Kidney epithelial cell (primary cell): Measurements from ENCODE around the gene GID4. TPM values are rescaled to one million over a fixed set of nuclear protein-coding genes. Genes with fewer than 3 reads are reported as not detected.

ENCODE experiments used
- DNase-seq: peaks from one replicate; pipeline ENCODE4 v3.0.0-alpha.2; 2010; ENCODE audit warnings: low read depth
- H3K27me3 ChIP-seq: 2 replicates; pipeline ENCODE4 v1.6.0; 2011; ENCODE audit warnings: low read length; ENCODE audit not compliant: control insufficient read depth, insufficient read depth
- H3K36me3 ChIP-seq: 2 replicates; pipeline ENCODE4 v1.5.1; 2011; ENCODE audit warnings: low read length; ENCODE audit not compliant: control insufficient read depth, insufficient read depth
- H3K4me3 ChIP-seq: 2 replicates; pipeline ENCODE4 v1.5.1; 2011; ENCODE audit warnings: low read depth, mild to moderate bottlenecking, control low read depth, low read length
- total RNA-seq: library from RNA; depleted of rRNA; stranded (reverse); fragments of >200 nt; gene quantifications from 2 replicates; pipeline ENCODE4 v1.2.3, GENCODE V29; 2015
- TF ChIP-seq, protein P1 (sequence below): IDR thresholded peaks from 2 replicates; pipeline ENCODE4 v1.5.1; 2011; ENCODE audit warnings: mild to moderate bottlenecking, moderate library complexity, low read length, control low read depth, inconsistent platforms; ENCODE audit not compliant: insufficient read depth, poor library complexity, severe bottlenecking

Gene GID4
- total RNA-seq, 1 donor from 2014 or later, result 8.6 TPM

- Histone ChIP-seq H3K4me3 (no peak overlapping the region), H3K27me3 (no peaks in the 10 kb centered on the region), H3K36me3 (peaks cover 3% of the 10 kb centered on the region)
- TF ChIP-seq, protein P1, sequence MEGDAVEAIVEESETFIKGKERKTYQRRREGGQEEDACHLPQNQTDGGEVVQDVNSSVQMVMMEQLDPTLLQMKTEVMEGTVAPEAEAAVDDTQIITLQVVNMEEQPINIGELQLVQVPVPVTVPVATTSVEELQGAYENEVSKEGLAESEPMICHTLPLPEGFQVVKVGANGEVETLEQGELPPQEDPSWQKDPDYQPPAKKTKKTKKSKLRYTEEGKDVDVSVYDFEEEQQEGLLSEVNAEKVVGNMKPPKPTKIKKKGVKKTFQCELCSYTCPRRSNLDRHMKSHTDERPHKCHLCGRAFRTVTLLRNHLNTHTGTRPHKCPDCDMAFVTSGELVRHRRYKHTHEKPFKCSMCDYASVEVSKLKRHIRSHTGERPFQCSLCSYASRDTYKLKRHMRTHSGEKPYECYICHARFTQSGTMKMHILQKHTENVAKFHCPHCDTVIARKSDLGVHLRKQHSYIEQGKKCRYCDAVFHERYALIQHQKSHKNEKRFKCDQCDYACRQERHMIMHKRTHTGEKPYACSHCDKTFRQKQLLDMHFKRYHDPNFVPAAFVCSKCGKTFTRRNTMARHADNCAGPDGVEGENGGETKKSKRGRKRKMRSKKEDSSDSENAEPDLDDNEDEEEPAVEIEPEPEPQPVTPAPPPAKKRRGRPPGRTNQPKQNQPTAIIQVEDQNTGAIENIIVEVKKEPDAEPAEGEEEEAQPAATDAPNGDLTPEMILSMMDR, result no peak
- DNase-seq, result no peak
Measured at GRCh38 chr17:18099516-18099915, 60.3 kb downstream of the GID4 start.

GRCh38 chr17:18100616-18101015 lies 61.4 kb downstream of the GID4 start:
- TF ChIP-seq, protein P1, result no peak
- no peak overlapping the region for H3K4me3 ChIP-seq
- H3K27me3 ChIP-seq, result no peaks in the 10 kb centered on the region
- no peak for DNase-seq
- peaks cover 4% of the 10 kb centered on the region for H3K36me3 ChIP-seq

DNA sequence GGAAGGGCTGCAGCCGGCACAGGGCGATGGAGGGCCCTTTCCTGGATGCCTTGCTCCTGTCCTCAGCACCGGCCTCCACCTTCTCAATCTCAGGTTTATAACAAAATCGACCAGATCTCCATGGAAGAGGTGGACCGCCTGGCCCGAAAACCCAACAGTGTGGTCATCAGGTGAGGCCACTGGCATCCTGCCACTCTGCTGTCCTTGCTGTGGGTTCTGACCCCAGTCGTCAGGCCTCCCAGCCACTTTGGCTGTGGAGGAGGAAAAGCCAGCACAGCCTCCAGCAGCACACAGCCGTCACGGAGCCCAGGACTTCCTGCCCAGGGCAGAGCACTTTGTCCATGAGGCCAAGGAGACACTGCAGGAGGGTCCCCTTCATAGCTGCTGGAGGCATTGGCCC lies 62.6 kb downstream of the GID4 start:
- TF ChIP-seq, protein P1, result no peak
- Histone ChIP-seq H3K27me3 (no peaks in the 10 kb centered on the region), H3K36me3 (peaks cover 4% of the 10 kb centered on the region), H3K4me3 (no peak overlapping the region)
- DNase-seq, result no peak

GRCh38 chr17:18102640-18103039 lies 63.4 kb downstream of the GID4 start:
- no peak overlapping the region for H3K4me3 ChIP-seq
- TF ChIP-seq, protein P1, result no peak
- peaks cover 3% of the 10 kb centered on the region for H3K36me3 ChIP-seq
- no peak for DNase-seq
- H3K27me3 ChIP-seq, result no peaks in the 10 kb centered on the region

- Histone ChIP-seq H3K4me3 (no peak overlapping the region), H3K36me3 (peaks cover 1% of the 10 kb centered on the region), H3K27me3 (no peaks in the 10 kb centered on the region)
- TF ChIP-seq, protein P1, result no peak
- DNase-seq, result no peak
Measured at GRCh38 chr17:18105027-18105426, 65.8 kb downstream of the GID4 start.

DNA sequence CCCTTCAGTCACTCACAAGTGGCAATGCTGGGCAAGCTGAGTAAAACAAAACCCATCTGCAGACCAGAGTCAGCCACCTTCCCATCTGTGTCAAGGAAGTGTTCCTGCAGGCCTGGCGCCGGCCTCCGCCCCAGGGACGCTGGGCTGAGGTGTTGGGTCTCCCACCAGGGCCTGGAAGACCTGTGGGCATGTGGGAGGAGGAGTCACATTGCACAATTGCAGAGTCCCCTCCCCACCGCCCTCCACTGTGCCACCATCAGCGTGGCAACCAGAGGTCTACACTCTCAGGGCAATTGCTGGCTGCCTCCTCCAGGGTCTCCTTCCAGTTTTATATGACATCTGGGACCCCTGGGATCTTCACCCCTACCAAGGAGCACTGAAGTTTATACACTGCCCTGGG lies 66.4 kb downstream of the GID4 start:
- DNase-seq, result no peak
- TF ChIP-seq, protein P1, result no peak
- H3K27me3 ChIP-seq, result no peaks in the 10 kb centered on the region
- H3K4me3 ChIP-seq, result no peak overlapping the region
- H3K36me3 ChIP-seq, result peaks cover 1% of the 10 kb centered on the region
